ENCODE data around the gene PTPRCAP. TPM values are rescaled to one million over a fixed set of nuclear protein-coding genes. Genes with fewer than 3 reads are reported as not detected.

PTPRCAP gene
- total and polyA plus RNA-seq, 9 of the 15 experiments (the other 6 are each of a cell fraction or from before 2014, with no cell fraction given): 0.22 to 2.0 (median 1.1) TPM; not detected in 4

DNA sequence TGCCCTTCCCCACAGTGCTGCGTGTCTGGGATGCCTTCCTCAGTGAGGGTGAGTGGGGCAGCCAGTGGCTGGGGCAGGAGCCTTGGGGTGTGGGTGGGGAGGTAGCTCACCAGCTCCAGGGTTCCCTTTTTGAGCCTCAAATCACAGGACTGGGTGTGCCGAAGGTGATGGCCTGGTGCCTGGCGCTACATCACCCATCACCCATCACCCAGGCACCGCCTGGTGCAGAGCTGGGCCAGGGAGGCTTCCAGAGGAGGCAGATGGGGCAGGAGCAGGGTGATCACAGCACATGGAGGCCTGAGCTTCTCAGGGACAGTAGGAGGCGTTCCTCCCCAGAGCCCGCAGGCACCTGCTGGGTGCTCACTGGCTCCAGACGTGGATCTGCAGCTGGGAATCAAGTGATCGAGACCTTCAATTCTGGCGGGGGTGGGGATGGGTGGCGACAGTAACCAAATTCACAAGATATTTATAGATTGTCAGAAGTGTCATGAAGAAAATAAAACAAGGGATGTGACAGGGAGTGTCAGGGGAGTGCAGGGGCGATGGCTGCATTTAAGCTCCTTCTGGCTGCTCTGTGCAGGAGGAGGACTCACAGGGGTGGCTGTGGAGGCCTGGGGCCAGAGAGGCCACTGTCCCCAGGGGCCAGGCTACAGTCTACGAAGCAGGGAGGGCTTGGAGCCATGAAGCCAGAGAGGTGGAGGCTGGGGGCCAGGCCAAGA lies 30.4 kb downstream of the PTPRCAP start (continued):
- TF ChIP-seq POLR2G (IDR thresholded peaks at IDR 0.05; ENCODE audit: low read depth, low read length) (peak; percentile 28; the same call in 1 of the 2 replicates), PCBP1 (IDR thresholded peaks at IDR 0.05; ENCODE audit: low read depth, low read length, poor library complexity, severe bottlenecking) (no peak), SREBF1 (IDR thresholded peaks at IDR 0.05; ENCODE audit: borderline replicate concordance, low read depth, low read length) (no peak), MYC (IDR thresholded peaks at IDR 0.05; ENCODE audit: low read depth, low read length) (0 out of 2 replicates have a peak, but pooled peaks have one; percentile 30), MYC (CRISPR knock-in tag; IDR thresholded peaks at IDR 0.05; ENCODE audit: borderline replicate concordance, low read depth) (no peak), SIX5 (IDR thresholded peaks at IDR 0.05; ENCODE audit: borderline replicate concordance in 1 of 2, insufficient read depth in 1 of 2, low read depth in 1 of 2, low read length in 2 of 2) (no peak), SIRT6 (IDR thresholded peaks at IDR 0.05; ENCODE audit: low read depth, low read length) (no peak), ZNF263 (CRISPR knock-in tag; IDR thresholded peaks at IDR 0.05; ENCODE audit: borderline replicate concordance) (peak; percentile 66; the same call in 1 of the 2 replicates)
- TF ChIP-seq, protein P1, sequence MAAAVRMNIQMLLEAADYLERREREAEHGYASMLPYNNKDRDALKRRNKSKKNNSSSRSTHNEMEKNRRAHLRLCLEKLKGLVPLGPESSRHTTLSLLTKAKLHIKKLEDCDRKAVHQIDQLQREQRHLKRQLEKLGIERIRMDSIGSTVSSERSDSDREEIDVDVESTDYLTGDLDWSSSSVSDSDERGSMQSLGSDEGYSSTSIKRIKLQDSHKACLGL (CRISPR knock-in tag; IDR thresholded peaks at IDR 0.05; ENCODE audit: borderline replicate concordance, poor library complexity, severe bottlenecking): no peak
